HepG2 (cell line): ENCODE measurements around the gene TTC19. TPM values are rescaled to one million over a fixed set of nuclear protein-coding genes. Genes with fewer than 3 reads are reported as not detected.

Experiments
- ADNP ChIP-seq: sonication (generic); formaldehyde crosslinking; IDR thresholded peaks from 2 replicates; pipeline ENCODE4 v1.4.0; 2020; ENCODE audit warnings: missing genetic modification reagents
- BRF2 ChIP-seq: sonication (generic); formaldehyde crosslinking; IDR thresholded peaks from 2 replicates; pipeline ENCODE4 v1.8.1; 2022; ENCODE audit warnings: mild to moderate bottlenecking, missing genetic modification reagents
- ETV5 ChIP-seq: IDR thresholded peaks from 2 replicates; pipeline ENCODE4 v1.6.1; 2018; ENCODE audit warnings: missing biosample characterization, missing genetic modification reagents, inconsistent platforms, borderline replicate concordance
- FOSL2 ChIP-seq: sonication (generic); formaldehyde crosslinking; IDR thresholded peaks from 2 replicates; pipeline ENCODE4 v1.4.0; 2020; ENCODE audit warnings: missing genetic modification reagents
- KLF12 ChIP-seq: sonication (generic); formaldehyde crosslinking; IDR thresholded peaks from 2 replicates; pipeline ENCODE4 v1.4.0; 2020; ENCODE audit warnings: missing genetic modification reagents, borderline replicate concordance
- MAFK ChIP-seq, 2 experiments: IDR thresholded peaks in 1 of 2; conservative IDR thresholded peaks in 1 of 2; 2 replicates each; pipeline ENCODE4 v1.6.1; 2011; ENCODE audit warnings: improper control_type of control experiment in 2 of 2, low read length in 2 of 2
- NCOA2 ChIP-seq: sonication (generic); formaldehyde crosslinking; IDR thresholded peaks from 2 replicates; pipeline ENCODE4 v1.8.0; 2022; ENCODE audit warnings: inconsistent platforms
- NFE2L2 ChIP-seq: fragments of 150-350 bp; IDR thresholded peaks from 2 replicates; pipeline ENCODE4 v1.6.1; 2014; ENCODE audit warnings: low read length
- PHF8 ChIP-seq: sonication (generic); formaldehyde crosslinking; IDR thresholded peaks from 2 replicates; pipeline ENCODE4 v1.5.0; 2020; ENCODE audit warnings: missing genetic modification reagents
- RFX5 ChIP-seq: IDR thresholded peaks from 2 replicates; pipeline ENCODE4 v1.6.1; 2011; ENCODE audit warnings: low read depth, low read length, improper control_type of control experiment
- SSRP1 ChIP-seq: IDR thresholded peaks from 2 replicates; pipeline ENCODE4 v1.6.1; 2016; ENCODE audit warnings: control low read depth
- ZBTB46 ChIP-seq: sonication (generic); formaldehyde crosslinking; IDR thresholded peaks from 2 replicates; pipeline ENCODE4 v1.4.0; 2020; ENCODE audit warnings: mild to moderate bottlenecking, missing genetic modification reagents, borderline replicate concordance
- ZNF232 ChIP-seq: sonication (generic); formaldehyde crosslinking; IDR thresholded peaks from 2 replicates; pipeline ENCODE4 v1.4.0; 2020; ENCODE audit warnings: missing genetic modification reagents, borderline replicate concordance
- ZNF430 ChIP-seq: sonication (generic); formaldehyde crosslinking; IDR thresholded peaks from 2 replicates; pipeline ENCODE4 v1.9.0; 2021; ENCODE audit warnings: mild to moderate bottlenecking, missing genetic modification reagents
- ZNF724P ChIP-seq: sonication (generic); formaldehyde crosslinking; IDR thresholded peaks from 2 replicates; pipeline ENCODE4 v1.8.0; 2022; ENCODE audit warnings: missing genetic modification reagents, borderline replicate concordance
- ZSCAN21 ChIP-seq: sonication (generic); formaldehyde crosslinking; IDR thresholded peaks from 2 replicates; pipeline ENCODE4 v1.8.0; 2022; ENCODE audit warnings: mild to moderate bottlenecking, missing genetic modification reagents, moderate library complexity, borderline replicate concordance
- polyA plus RNA-seq, 8 experiments: library from polyadenylated mRNA; depleted of rRNA in 3 of 8; stranded (reverse) in 7 of 8; unstranded in 1 of 8; fragments of >200 nt; fragmentation: Illumina TruSeq in 4 of 8; extraction: Trizol in 4 of 8; gene quantifications; 2 replicates each; pipeline versions ENCODE4 v1.2.1 to v1.2.3, GENCODE V29; 2011 to 2016; ENCODE audit warnings: low read depth in 4 of 8, missing spikeins in 1 of 8, mixed read lengths in 1 of 8; ENCODE audit not compliant: insufficient read depth in 1 of 8
- total RNA-seq, 5 experiments: library from RNA; depleted of rRNA; stranded (reverse); fragments of >200 nt; fragmentation: Illumina TruSeq; extraction: Trizol; gene quantifications; 2 replicates each; pipeline ENCODE4 v1.2.3, GENCODE V29; 2016; ENCODE audit warnings: low read depth in 1 of 5
- TF ChIP-seq, protein P1 (sequence below): sonication (generic); formaldehyde crosslinking; IDR thresholded peaks from 2 replicates; pipeline ENCODE4 v1.5.0; 2020; ENCODE audit warnings: mild to moderate bottlenecking, missing genetic modification reagents

The TTC19 gene
- total and polyA plus RNA-seq, 2 of the 13 experiments (the other 11 are each of a cell fraction or from before 2014, with no cell fraction given): 4.4 to 24.3 TPM

GRCh38 chr17:15981646-15982580 is 17.7 kb upstream of the TTC19 start (continued):
- TF ChIP-seq ZBTB46 (CRISPR knock-in tag) (no peak), NFE2L2 (peak; percentile 60; the same call in 1 of the 2 replicates), ZNF430 (no peak), NCOA2 (CRISPR knock-in tag) (no peak), PHF8 (CRISPR knock-in tag) (no peak), ZSCAN21 (CRISPR knock-in tag) (no peak), ETV5 (CRISPR knock-in tag) (no peak), KLF12 (CRISPR knock-in tag) (no peak), SSRP1 (CRISPR knock-in tag) (no peak), BRF2 (CRISPR knock-in tag) (no peak), ADNP (no peak), ZNF724P (no peak), MAFK (conservative IDR thresholded peaks at IDR 0.05 in 1 of 2, IDR thresholded peaks at IDR 0.05 in 1 of 2; ENCODE audit: low read length in 2 of 2) (0 out of 4 replicates have a peak, but pooled peaks of 1 of the 2 experiments have one; percentile 15), ZNF232 (CRISPR knock-in tag) (no peak), RFX5 (no peak), FOSL2 (CRISPR knock-in tag) (peak; percentile 27; the same call in 1 of the 2 replicates)
- TF ChIP-seq, protein P1, sequence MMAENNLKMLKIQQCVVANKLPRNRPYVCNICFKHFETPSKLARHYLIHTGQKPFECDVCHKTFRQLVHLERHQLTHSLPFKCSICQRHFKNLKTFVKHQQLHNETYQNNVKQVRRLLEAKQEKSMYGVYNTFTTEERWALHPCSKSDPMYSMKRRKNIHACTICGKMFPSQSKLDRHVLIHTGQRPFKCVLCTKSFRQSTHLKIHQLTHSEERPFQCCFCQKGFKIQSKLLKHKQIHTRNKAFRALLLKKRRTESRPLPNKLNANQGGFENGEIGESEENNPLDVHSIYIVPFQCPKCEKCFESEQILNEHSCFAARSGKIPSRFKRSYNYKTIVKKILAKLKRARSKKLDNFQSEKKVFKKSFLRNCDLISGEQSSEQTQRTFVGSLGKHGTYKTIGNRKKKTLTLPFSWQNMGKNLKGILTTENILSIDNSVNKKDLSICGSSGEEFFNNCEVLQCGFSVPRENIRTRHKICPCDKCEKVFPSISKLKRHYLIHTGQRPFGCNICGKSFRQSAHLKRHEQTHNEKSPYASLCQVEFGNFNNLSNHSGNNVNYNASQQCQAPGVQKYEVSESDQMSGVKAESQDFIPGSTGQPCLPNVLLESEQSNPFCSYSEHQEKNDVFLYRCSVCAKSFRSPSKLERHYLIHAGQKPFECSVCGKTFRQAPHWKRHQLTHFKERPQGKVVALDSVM (CRISPR knock-in tag): peak; percentile 61; the same call in 1 of the 2 replicates
